K562 (cell line): Measurements from ENCODE around the gene EEFSEC. TPM values are rescaled to one million over a fixed set of nuclear protein-coding genes. Genes with fewer than 3 reads are reported as not detected.

Experiments used
- FIP1L1 ChIP-seq: fragments of 200-400 bp; formaldehyde crosslinking; IDR thresholded peaks from 2 replicates; pipeline ENCODE4 v1.6.1; 2018; ENCODE audit warnings: mild to moderate bottlenecking, low read depth, low read length; ENCODE audit not compliant: poor library complexity, severe bottlenecking
- LEF1 ChIP-seq: fragments of 450-650 bp; IDR thresholded peaks from 2 replicates; pipeline ENCODE4 v1.6.1; 2016; ENCODE audit warnings: mild to moderate bottlenecking
- NBN ChIP-seq: fragments of 450-650 bp; IDR thresholded peaks from 2 replicates; pipeline ENCODE4 v1.6.1; 2016; ENCODE audit warnings: low read depth, mild to moderate bottlenecking
- PHTF2 ChIP-seq: fragments of 250-450 bp; sonication (Bioruptor Pico); IDR thresholded peaks from 2 replicates; pipeline ENCODE4 v1.5.0; 2021; ENCODE audit warnings: mild to moderate bottlenecking
- ZFP91 ChIP-seq: sonication (generic); formaldehyde crosslinking; IDR thresholded peaks from 2 replicates; pipeline ENCODE4 v1.8.0; 2022; ENCODE audit warnings: mild to moderate bottlenecking, missing genetic modification reagents
- ZNF3 ChIP-seq: fragments of 250-450 bp; sonication (Bioruptor Pico); IDR thresholded peaks from 2 replicates; pipeline ENCODE4 v1.5.0; 2021; ENCODE audit warnings: mild to moderate bottlenecking, moderate library complexity
- ZNF707 ChIP-seq: fragments of 250-450 bp; sonication (Bioruptor Pico); conservative IDR thresholded peaks from 2 replicates; pipeline ENCODE4 v1.8.0; 2022; ENCODE audit warnings: inconsistent platforms, mild to moderate bottlenecking, moderate library complexity
- polyA plus RNA-seq, 8 experiments: library from polyadenylated mRNA; depleted of rRNA in 4 of 8; stranded (reverse) in 5 of 8; unstranded in 3 of 8; fragments of >200 nt; fragmentation: Nextera tagmentation in 2 of 8; fragmentation: Illumina TruSeq in 1 of 8; extraction: Ambion mirVana in 2 of 8; extraction: Trizol in 1 of 8; gene quantifications; 2 replicates each; pipeline versions ENCODE4 v1.2.1 to v1.2.3, GENCODE V29; 2011 to 2014; ENCODE audit warnings: inconsistent platforms in 1 of 8, missing spikeins in 1 of 8
- total RNA-seq, 7 experiments: library from RNA; depleted of rRNA in 6 of 7; stranded (reverse); fragments of >200 nt in 6 of 7; fragmentation: Illumina TruSeq in 2 of 7; extraction: Trizol in 2 of 7; gene quantifications; 2 replicates each; pipeline versions ENCODE4 v1.2.1 to v1.2.3, GENCODE V29; 2011 to 2021; ENCODE audit warnings: low replicate concordance in 1 of 7
- TF ChIP-seq, protein P1 (sequence below), 2 experiments: fragments of 450-650 bp; conservative IDR thresholded peaks; 2 replicates each; pipeline ENCODE4 v1.6.1; 2017; ENCODE audit warnings: mild to moderate bottlenecking in 2 of 2, moderate library complexity in 2 of 2
- TF ChIP-seq, protein P2 (sequence below): fragments of 150-350 bp; IDR thresholded peaks from 2 replicates; pipeline ENCODE4 v1.6.1; 2014; ENCODE audit warnings: low read depth, mild to moderate bottlenecking, low read length, borderline replicate concordance
- TF ChIP-seq, protein P3 (sequence below), 2 experiments: fragments of 450-650 bp; IDR thresholded peaks; 2 replicates each; pipeline ENCODE4 v1.6.1; 2016; ENCODE audit warnings: mild to moderate bottlenecking in 2 of 2, borderline replicate concordance in 1 of 2, low read depth in 1 of 2, moderate library complexity in 1 of 2

Gene EEFSEC
- total and polyA plus RNA-seq, 9 of the 15 experiments (the other 6 are each of a cell fraction or from before 2014, with no cell fraction given), result 0.35 to 11.8 (median 7.7) TPM

- TF ChIP-seq, protein P1, sequence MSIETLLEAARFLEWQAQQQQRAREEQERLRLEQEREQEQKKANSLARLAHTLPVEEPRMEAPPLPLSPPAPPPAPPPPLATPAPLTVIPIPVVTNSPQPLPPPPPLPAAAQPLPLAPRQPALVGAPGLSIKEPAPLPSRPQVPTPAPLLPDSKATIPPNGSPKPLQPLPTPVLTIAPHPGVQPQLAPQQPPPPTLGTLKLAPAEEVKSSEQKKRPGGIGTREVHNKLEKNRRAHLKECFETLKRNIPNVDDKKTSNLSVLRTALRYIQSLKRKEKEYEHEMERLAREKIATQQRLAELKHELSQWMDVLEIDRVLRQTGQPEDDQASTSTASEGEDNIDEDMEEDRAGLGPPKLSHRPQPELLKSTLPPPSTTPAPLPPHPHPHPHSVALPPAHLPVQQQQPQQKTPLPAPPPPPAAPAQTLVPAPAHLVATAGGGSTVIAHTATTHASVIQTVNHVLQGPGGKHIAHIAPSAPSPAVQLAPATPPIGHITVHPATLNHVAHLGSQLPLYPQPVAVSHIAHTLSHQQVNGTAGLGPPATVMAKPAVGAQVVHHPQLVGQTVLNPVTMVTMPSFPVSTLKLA (conservative IDR thresholded peaks at IDR 0.05), result peak; percentile 3 to 58; a peak in 2 of 4 replicates
- TF ChIP-seq, protein P2, sequence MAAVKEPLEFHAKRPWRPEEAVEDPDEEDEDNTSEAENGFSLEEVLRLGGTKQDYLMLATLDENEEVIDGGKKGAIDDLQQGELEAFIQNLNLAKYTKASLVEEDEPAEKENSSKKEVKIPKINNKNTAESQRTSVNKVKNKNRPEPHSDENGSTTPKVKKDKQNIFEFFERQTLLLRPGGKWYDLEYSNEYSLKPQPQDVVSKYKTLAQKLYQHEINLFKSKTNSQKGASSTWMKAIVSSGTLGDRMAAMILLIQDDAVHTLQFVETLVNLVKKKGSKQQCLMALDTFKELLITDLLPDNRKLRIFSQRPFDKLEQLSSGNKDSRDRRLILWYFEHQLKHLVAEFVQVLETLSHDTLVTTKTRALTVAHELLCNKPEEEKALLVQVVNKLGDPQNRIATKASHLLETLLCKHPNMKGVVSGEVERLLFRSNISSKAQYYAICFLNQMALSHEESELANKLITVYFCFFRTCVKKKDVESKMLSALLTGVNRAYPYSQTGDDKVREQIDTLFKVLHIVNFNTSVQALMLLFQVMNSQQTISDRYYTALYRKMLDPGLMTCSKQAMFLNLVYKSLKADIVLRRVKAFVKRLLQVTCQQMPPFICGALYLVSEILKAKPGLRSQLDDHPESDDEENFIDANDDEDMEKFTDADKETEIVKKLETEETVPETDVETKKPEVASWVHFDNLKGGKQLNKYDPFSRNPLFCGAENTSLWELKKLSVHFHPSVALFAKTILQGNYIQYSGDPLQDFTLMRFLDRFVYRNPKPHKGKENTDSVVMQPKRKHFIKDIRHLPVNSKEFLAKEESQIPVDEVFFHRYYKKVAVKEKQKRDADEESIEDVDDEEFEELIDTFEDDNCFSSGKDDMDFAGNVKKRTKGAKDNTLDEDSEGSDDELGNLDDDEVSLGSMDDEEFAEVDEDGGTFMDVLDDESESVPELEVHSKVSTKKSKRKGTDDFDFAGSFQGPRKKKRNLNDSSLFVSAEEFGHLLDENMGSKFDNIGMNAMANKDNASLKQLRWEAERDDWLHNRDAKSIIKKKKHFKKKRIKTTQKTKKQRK, result no peak
- TF ChIP-seq LEF1 (peak; percentile 91), ZNF707 (CRISPR knock-in tag) (no peak), PHTF2 (peak; percentile 17; the same call in 1 of the 2 replicates), NBN (0 out of 2 replicates have a peak, but pooled peaks have one; percentile 12), FIP1L1 (peak; percentile 45), ZFP91 (CRISPR knock-in tag) (no peak), ZNF3 (CRISPR knock-in tag) (no peak)
- TF ChIP-seq, protein P3, sequence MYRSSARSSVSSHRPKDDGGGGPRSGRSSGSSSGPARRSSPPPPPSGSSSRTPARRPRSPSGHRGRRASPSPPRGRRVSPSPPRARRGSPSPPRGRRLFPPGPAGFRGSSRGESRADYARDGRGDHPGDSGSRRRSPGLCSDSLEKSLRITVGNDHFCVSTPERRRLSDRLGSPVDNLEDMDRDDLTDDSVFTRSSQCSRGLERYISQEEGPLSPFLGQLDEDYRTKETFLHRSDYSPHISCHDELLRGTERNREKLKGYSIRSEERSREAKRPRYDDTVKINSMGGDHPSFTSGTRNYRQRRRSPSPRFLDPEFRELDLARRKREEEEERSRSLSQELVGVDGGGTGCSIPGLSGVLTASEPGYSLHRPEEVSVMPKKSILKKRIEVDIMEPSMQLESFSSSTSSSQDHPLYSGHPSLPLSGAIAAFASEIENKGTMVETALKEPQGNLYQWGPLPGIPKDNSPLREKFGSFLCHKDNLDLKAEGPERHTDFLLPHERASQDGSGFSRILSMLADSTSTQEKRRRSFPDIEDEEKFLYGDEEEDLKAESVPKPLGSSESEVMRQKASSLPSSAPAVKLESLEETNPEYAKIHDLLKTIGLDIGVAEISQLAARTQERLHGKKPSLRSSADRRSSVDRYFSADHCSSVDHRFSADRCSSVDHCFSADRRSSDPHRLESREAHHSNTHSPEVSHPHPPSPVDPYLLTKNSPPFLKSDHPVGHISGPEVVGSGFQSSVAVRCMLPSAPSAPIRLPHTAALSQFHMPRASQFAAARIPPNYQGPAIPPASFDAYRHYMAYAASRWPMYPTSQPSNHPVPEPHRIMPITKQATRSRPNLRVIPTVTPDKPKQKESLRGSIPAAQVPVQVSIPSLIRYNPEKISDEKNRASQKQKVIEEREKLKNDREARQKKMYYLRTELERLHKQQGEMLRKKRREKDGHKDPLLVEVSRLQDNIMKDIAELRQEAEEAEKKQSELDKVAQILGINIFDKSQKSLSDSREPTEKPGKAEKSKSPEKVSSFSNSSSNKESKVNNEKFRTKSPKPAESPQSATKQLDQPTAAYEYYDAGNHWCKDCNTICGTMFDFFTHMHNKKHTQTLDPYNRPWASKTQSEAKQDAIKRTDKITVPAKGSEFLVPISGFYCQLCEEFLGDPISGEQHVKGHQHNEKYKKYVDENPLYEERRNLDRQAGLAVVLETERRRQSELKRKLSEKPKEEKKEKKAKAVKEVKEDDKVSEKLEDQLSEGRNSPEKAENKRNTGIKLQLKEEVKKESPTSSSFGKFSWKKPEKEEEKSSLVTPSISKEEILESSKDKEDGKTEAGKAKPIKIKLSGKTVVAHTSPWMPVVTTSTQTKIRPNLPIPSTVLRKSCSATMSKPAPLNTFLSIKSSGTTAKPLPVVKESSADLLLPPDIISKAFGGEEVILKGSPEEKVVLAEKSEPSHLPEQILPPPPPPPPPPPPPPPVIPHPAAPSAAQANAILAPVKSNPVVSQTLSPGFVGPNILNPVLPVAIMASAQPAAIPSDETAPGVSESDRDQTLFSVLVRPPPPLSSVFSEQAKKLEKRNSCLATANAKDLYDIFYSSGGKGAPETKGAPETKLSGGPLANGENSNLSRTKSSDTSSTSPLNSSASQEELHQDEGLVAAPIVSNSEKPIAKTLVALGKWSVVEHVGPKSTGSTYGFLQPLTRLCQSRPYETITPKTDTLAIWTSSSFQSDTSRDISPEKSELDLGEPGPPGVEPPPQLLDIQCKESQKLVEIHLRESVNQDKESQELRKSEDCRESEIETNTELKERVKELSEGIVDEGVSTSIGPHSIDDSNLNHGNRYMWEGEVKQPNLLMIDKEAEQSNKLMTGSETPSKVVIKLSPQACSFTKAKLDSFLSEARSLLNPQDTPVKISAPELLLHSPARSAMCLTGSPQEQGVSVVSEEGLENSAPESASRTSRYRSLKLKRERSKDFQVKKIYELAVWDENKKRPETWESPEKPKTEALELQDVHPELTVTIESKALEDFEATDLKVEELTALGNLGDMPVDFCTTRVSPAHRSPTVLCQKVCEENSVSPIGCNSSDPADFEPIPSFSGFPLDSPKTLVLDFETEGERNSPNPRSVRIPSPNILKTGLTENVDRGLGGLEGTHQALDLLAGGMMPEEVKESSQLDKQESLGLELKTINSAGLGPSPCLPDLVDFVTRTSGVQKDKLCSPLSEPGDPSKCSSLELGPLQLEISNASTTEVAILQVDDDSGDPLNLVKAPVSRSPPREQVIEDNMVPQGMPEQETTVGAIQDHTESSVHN (IDR thresholded peaks at IDR 0.05; ENCODE audit: borderline replicate concordance in 1 of 2, low read depth in 1 of 2), result peak in 1 of 2 experiments; percentile 73; a peak in 1 of 4 replicates
Measured at GRCh38 chr3:128415773-128416577, 262.7 kb downstream of the EEFSEC start (continued).
